Liver (tissue), 9 donors: ENCODE results near the gene MRC2. TPM values are rescaled to one million over a fixed set of nuclear protein-coding genes. Genes with fewer than 3 reads are reported as not detected.
"Not testable (repeated sequence)": the region's sequence is repeated elsewhere in the genome, so short reads cannot be mapped to it uniquely, and the experiment has no call there.

Source experiments
- DNase-seq: peaks from one replicate; pipeline ENCODE4 v3.0.0-alpha.2; 2017; ENCODE audit warnings: low spot score
- H3K27ac ChIP-seq, 2 donors: one replicate each; pipeline ENCODE4 v1.7.0; 2013; ENCODE audit warnings: inconsistent platforms in 2 of 2, low read length in 2 of 2, control low read depth in 1 of 2, low read depth in 1 of 2, mild to moderate bottlenecking in 1 of 2
- H3K27me3 ChIP-seq, 4 donors: one replicate each; pipeline versions ENCODE4 v1.6.1 to v1.7.0; 2013; ENCODE audit warnings: low read length in 3 of 4, inconsistent platforms in 1 of 4, mild to moderate bottlenecking in 1 of 4, moderate library complexity in 1 of 4; ENCODE audit not compliant: control insufficient read depth in 4 of 4, insufficient read depth in 4 of 4
- H3K36me3 ChIP-seq, 4 donors: one replicate each; pipeline versions ENCODE4 v1.6.1 to v1.7.0; 2013; ENCODE audit warnings: low read length in 3 of 4, mild to moderate bottlenecking in 3 of 4, low read depth in 1 of 4, moderate library complexity in 1 of 4; ENCODE audit not compliant: control insufficient read depth in 4 of 4, insufficient read depth in 3 of 4
- H3K4me1 ChIP-seq, 4 donors: one replicate each; pipeline versions ENCODE4 v1.6.1 to v1.7.0; 2013; ENCODE audit warnings: low read length in 3 of 4, mild to moderate bottlenecking in 3 of 4, moderate library complexity in 1 of 4; ENCODE audit not compliant: control insufficient read depth in 4 of 4, insufficient read depth in 4 of 4
- H3K4me3 ChIP-seq, 3 donors: one replicate each; pipeline versions ENCODE4 v1.6.1 to v1.7.0; 2013; ENCODE audit warnings: low read length in 3 of 3, control low read depth in 1 of 3, low read depth in 1 of 3, mild to moderate bottlenecking in 1 of 3
- H3K9ac ChIP-seq, 2 donors: one replicate each; pipeline ENCODE4 v1.7.0; 2013; ENCODE audit warnings: low read length in 2 of 2, mild to moderate bottlenecking in 2 of 2, moderate library complexity in 2 of 2, control low read depth in 1 of 2, low read depth in 1 of 2
- H3K9me3 ChIP-seq, 4 donors: one replicate each; pipeline versions ENCODE4 v1.6.1 to v1.7.0; 2013; ENCODE audit warnings: low read length in 3 of 4; ENCODE audit not compliant: control insufficient read depth in 4 of 4
- ATF3 ChIP-seq: IDR thresholded peaks from 2 replicates; pipeline ENCODE4 v1.6.1; 2016; ENCODE audit warnings: antibody characterized with exemption
- CTCF ChIP-seq: fragments of 150-350 bp; IDR thresholded peaks from 2 replicates; pipeline ENCODE4 v1.5.1; 2017; ENCODE audit warnings: improper control_type of control experiment, low read depth, low read length; ENCODE audit not compliant: missing input control
- FOXA1 ChIP-seq: IDR thresholded peaks from 2 replicates; pipeline ENCODE4 v1.6.1; 2016; ENCODE audit warnings: antibody characterized with exemption
- FOXA2 ChIP-seq: IDR thresholded peaks from 2 replicates; pipeline ENCODE4 v1.6.1; 2016; ENCODE audit warnings: antibody characterized with exemption
- GABPA ChIP-seq, 2 donors: IDR thresholded peaks in 1 of 2; conservative IDR thresholded peaks in 1 of 2; 2 replicates each; pipeline ENCODE4 v1.6.1; 2016; ENCODE audit warnings: antibody characterized with exemption in 2 of 2, mild to moderate bottlenecking in 1 of 2, moderate library complexity in 1 of 2
- HNF4A ChIP-seq, 2 donors: conservative IDR thresholded peaks; 2 replicates each; pipeline ENCODE4 v1.6.1; 2016; ENCODE audit warnings: antibody characterized with exemption in 2 of 2, mild to moderate bottlenecking in 2 of 2
- HNF4G ChIP-seq: IDR thresholded peaks from 2 replicates; pipeline ENCODE4 v1.6.1; 2016; ENCODE audit warnings: antibody characterized with exemption
- JUND ChIP-seq, 2 donors: IDR thresholded peaks; 2 replicates each; pipeline ENCODE4 v1.6.1; 2016; ENCODE audit warnings: antibody characterized with exemption in 2 of 2
- MAX ChIP-seq: IDR thresholded peaks from 2 replicates; pipeline ENCODE4 v1.6.1; 2016; ENCODE audit warnings: antibody characterized with exemption
- NR2F2 ChIP-seq: IDR thresholded peaks from 2 replicates; pipeline ENCODE4 v1.6.1; 2016; ENCODE audit warnings: antibody characterized with exemption
- RAD21 ChIP-seq, 2 donors: IDR thresholded peaks; 2 replicates each; pipeline ENCODE4 v1.6.1; 2016; ENCODE audit warnings: antibody characterized with exemption in 2 of 2, mild to moderate bottlenecking in 2 of 2
- REST ChIP-seq: IDR thresholded peaks from 2 replicates; pipeline ENCODE4 v1.6.1; 2016; ENCODE audit warnings: antibody characterized with exemption, mild to moderate bottlenecking
- RXRA ChIP-seq, 2 donors: IDR thresholded peaks; 2 replicates each; pipeline ENCODE4 v1.6.1; 2017 to 2018; ENCODE audit warnings: antibody characterized with exemption in 2 of 2, mild to moderate bottlenecking in 1 of 2
- SP1 ChIP-seq: IDR thresholded peaks from 2 replicates; pipeline ENCODE4 v1.6.1; 2018; ENCODE audit warnings: antibody characterized with exemption, mild to moderate bottlenecking
- TAF1 ChIP-seq: conservative IDR thresholded peaks from 2 replicates; pipeline ENCODE4 v1.6.1; 2016; ENCODE audit warnings: antibody characterized with exemption, mild to moderate bottlenecking
- YY1 ChIP-seq: IDR thresholded peaks from 2 replicates; pipeline ENCODE4 v1.6.1; 2016; ENCODE audit warnings: antibody characterized with exemption, mild to moderate bottlenecking
- ZBTB33 ChIP-seq: IDR thresholded peaks from 2 replicates; pipeline ENCODE4 v1.6.1; 2016; ENCODE audit warnings: antibody characterized with exemption
- WGBS: extraction: QIAGEN DNeasy Blood & Tissue Kit; methylation state at CpG from one replicate; pipeline ENCODE4 v1.1.7; 2013; 5-methylcytosine and 5-hydroxymethylcytosine counted together
- polyA plus RNA-seq, 2 donors: library from polyadenylated mRNA; stranded (reverse) in 1 of 2; unstranded in 1 of 2; fragments of 200-250 nt in 1 of 2; fragments of >200 nt in 1 of 2; fragmentation: Nextera tagmentation in 1 of 2; extraction: Ambion mirVana in 1 of 2; gene quantifications; one replicate each; pipeline versions ENCODE4 v1.2.1 to v1.2.3, GENCODE V29; 2013 to 2015
- total RNA-seq, 2 donors: library from RNA; depleted of rRNA; stranded (reverse); fragments of >200 nt; gene quantifications; one replicate each; pipeline ENCODE4 v1.2.3, GENCODE V29; 2014
- donor health status: healthy.
- donor health status: healthy.
- donor health status: healthy.
- donor health status: healthy.
- donor health status: healthy.

The MRC2 gene
- total and polyA plus RNA-seq, 4 donors: 0.49 to 81.1 (median 2.8) TPM

- no peak for DNase-seq
- Histone ChIP-seq H3K27ac (no peak overlapping the region), H3K4me3 (no peak overlapping the region), H3K9ac (no peak overlapping the region), H3K4me1 (peaks cover 1 to 23% (median 5%) of the 10 kb centered on the region in 4 donors), H3K9me3 (no peaks in the 10 kb centered on the region), H3K27me3 (no peaks in the 10 kb centered on the region), H3K36me3 (peaks cover 2 to 33% (median 19%) of the 10 kb centered on the region in 4 donors)
- 95% methylated on average over 2 of the region's 2 CpGs for WGBS
- TF ChIP-seq CTCF: no peak
- no peak for TF ChIP-seq FOXA1
These were observed 26.0 kb upstream of the MRC2 start for GRCh38 chr17:62601471-62601870.

GRCh38 chr17:62603783-62604182, 23.7 kb upstream of the MRC2 start:
- H3K36me3 ChIP-seq: peaks cover 3 to 45% (median 30%) of the 10 kb centered on the region in 4 donors
- WGBS: 98% methylated on average over 6 of the region's 6 CpGs
- DNase-seq, H3K27ac ChIP-seq, H3K27me3 ChIP-seq, H3K4me3 ChIP-seq, H3K9ac ChIP-seq, H3K4me1 ChIP-seq, H3K9me3 ChIP-seq: not testable (repeated sequence)

GRCh38 chr17:62605588-62605987, 21.9 kb upstream of the MRC2 start:
- 98% methylated on average over 7 of the region's 7 CpGs for WGBS
- Histone ChIP-seq H3K4me1 (no peaks in the 10 kb centered on the region), H3K4me3 (no peak overlapping the region), H3K27ac (no peak overlapping the region), H3K27me3 (no peaks in the 10 kb centered on the region), H3K9ac (no peak overlapping the region), H3K9me3 (no peaks in the 10 kb centered on the region), H3K36me3 (peaks cover 3 to 59% (median 39%) of the 10 kb centered on the region in 4 donors)
- TF ChIP-seq SP1 (no peak), GABPA (IDR thresholded peaks at IDR 0.05 in 1 of 2, conservative IDR thresholded peaks at IDR 0.05 in 1 of 2) (no peak), HNF4G (no peak), RXRA (IDR thresholded peaks at IDR 0.05) (no peak), NR2F2 (no peak), MAX (no peak), FOXA2 (no peak)
- no peak for DNase-seq

GRCh38 chr17:62611292-62611691, 16.2 kb upstream of the MRC2 start:
- peaks cover 6 to 54% (median 36%) of the 10 kb centered on the region in 4 donors for H3K36me3 ChIP-seq
- no peaks in the 10 kb centered on the region for H3K9me3 ChIP-seq
- no peak overlapping the region for H3K27ac ChIP-seq
- no peak for DNase-seq
- H3K4me3 ChIP-seq: no peak overlapping the region
- no peaks in the 10 kb centered on the region for H3K27me3 ChIP-seq
- H3K4me1 ChIP-seq: no peaks in the 10 kb centered on the region
- 83% methylated on average over 5 of the region's 5 CpGs for WGBS
- H3K9ac ChIP-seq: no peak overlapping the region
- TF ChIP-seq YY1: no peak
- TF ChIP-seq REST: no peak
- no peak for TF ChIP-seq HNF4A (conservative IDR thresholded peaks at IDR 0.05)
- no peak for TF ChIP-seq GABPA (IDR thresholded peaks at IDR 0.05 in 1 of 2, conservative IDR thresholded peaks at IDR 0.05 in 1 of 2)
- no peak for TF ChIP-seq RXRA (IDR thresholded peaks at IDR 0.05)
- TF ChIP-seq FOXA1: no peak
- TF ChIP-seq HNF4G: no peak
- no peak for TF ChIP-seq JUND (IDR thresholded peaks at IDR 0.05)
- TF ChIP-seq TAF1: no peak
- TF ChIP-seq NR2F2: no peak
- no peak for TF ChIP-seq ATF3
- TF ChIP-seq ZBTB33: no peak
- no peak for TF ChIP-seq RAD21 (IDR thresholded peaks at IDR 0.05)
- TF ChIP-seq MAX: no peak
